Duodenal mucosa (tissue), 2 donors: ENCODE results near the gene SLC45A2.
"Not testable (repeated sequence)": the region's sequence is repeated elsewhere in the genome, so short reads cannot be mapped to it uniquely, and the experiment has no call there.

Experiments
- H3K27ac ChIP-seq: one replicate; pipeline ENCODE4 v1.7.0; 2013; ENCODE audit warnings: low read depth, low read length
- H3K27me3 ChIP-seq, 2 donors: one replicate each; pipeline ENCODE4 v1.7.0; 2013; ENCODE audit warnings: low read length in 2 of 2, control low read depth in 1 of 2; ENCODE audit not compliant: insufficient read depth in 2 of 2, control insufficient read depth in 1 of 2
- H3K36me3 ChIP-seq, 2 donors: one replicate each; pipeline ENCODE4 v1.7.0; 2013; ENCODE audit warnings: low read length in 2 of 2, control low read depth in 1 of 2; ENCODE audit not compliant: insufficient read depth in 2 of 2, control insufficient read depth in 1 of 2
- H3K4me1 ChIP-seq, 2 donors: one replicate each; pipeline ENCODE4 v1.7.0; 2013; ENCODE audit warnings: low read length in 2 of 2, control low read depth in 1 of 2; ENCODE audit not compliant: insufficient read depth in 2 of 2, control insufficient read depth in 1 of 2
- H3K4me3 ChIP-seq, 2 donors: one replicate each; pipeline ENCODE4 v1.7.0; 2013; ENCODE audit warnings: low read length in 2 of 2, low read depth in 1 of 2
- H3K9ac ChIP-seq, 2 donors: one replicate each; pipeline ENCODE4 v1.7.0; 2013; ENCODE audit warnings: low read length in 2 of 2, low read depth in 1 of 2
- H3K9me3 ChIP-seq, 2 donors: one replicate each; pipeline ENCODE4 v1.7.0; 2013; ENCODE audit warnings: low read length in 2 of 2, control low read depth in 1 of 2; ENCODE audit not compliant: control insufficient read depth in 1 of 2

The SLC45A2 gene

GRCh38 chr5:33934176-33934575, 50.3 kb downstream of the SLC45A2 start:
- Histone ChIP-seq H3K9ac (no peak overlapping the region), H3K4me1 (peaks cover 5% of the 10 kb centered on the region in 2 donors), H3K4me3 (no peak overlapping the region), H3K9me3 (no peaks in the 10 kb centered on the region), H3K36me3 (no peaks in the 10 kb centered on the region), H3K27me3 (peaks cover 9 to 23% of the 10 kb centered on the region in 2 donors), H3K27ac (no peak overlapping the region)

DNA sequence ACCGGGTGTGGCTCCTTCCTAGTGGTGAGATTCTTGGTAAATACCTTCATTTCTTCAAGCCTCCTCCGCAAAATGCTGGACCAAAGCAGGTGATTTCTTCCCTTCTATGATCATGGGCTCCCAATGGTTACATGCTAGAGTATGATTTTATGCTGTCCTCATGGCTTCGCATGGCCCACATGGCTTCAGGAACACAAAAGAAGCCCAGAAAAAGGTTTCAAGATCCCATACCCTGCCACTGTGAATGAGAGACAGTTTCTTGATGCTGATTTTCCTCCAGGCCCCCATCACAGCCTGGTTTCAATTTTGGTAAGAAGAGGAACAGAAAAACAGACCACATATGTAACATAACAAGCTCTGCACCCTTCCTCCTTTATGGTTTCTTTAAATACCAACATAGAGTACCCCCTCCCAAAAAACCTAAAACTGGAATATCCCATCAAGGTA, 50.7 kb downstream of the SLC45A2 start:
- Histone ChIP-seq H3K36me3 (no peaks in the 10 kb centered on the region), H3K9ac (no peak overlapping the region), H3K4me1 (peaks cover 5% of the 10 kb centered on the region in 2 donors), H3K27ac (no peak overlapping the region), H3K27me3 (peaks cover 9 to 20% of the 10 kb centered on the region in 2 donors), H3K9me3 (no peaks in the 10 kb centered on the region), H3K4me3 (no peak overlapping the region)

DNA sequence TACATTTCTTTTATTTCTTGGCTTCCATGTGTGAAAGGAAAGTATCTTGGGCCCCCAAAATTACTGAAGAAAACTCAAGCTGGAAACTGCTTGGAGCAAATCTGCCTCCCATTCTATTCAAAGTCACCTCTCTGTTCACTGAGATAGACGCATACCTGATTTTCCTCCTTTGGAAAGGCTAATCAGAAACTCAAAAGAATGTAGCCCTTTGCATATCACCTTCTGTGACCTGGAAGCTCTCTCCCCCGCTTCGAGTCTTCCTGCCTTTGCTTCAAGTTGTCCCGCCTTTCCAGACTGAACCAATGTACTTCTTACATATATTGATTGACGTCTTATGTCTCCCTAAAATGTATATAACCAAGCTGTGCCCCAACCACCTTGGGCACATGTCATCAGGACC, 53.4 kb downstream of the SLC45A2 start:
- Histone ChIP-seq H3K27me3 (peaks cover 0 to 6% of the 10 kb centered on the region in 2 donors), H3K4me3 (no peak overlapping the region), H3K27ac (no peak overlapping the region), H3K4me1 (peaks cover 2 to 4% of the 10 kb centered on the region in 2 donors), H3K9me3 (no peaks in the 10 kb centered on the region), H3K36me3 (no peaks in the 10 kb centered on the region), H3K9ac (no peak overlapping the region)

- Histone ChIP-seq H3K4me3 (no peak overlapping the region), H3K36me3 (no peaks in the 10 kb centered on the region), H3K9ac (no peak overlapping the region), H3K27me3 (peaks cover 0 to 1% of the 10 kb centered on the region in 2 donors), H3K9me3 (no peaks in the 10 kb centered on the region), H3K27ac (no peak overlapping the region), H3K4me1 (no peaks in the 10 kb centered on the region)
Observed at GRCh38 chr5:33929925-33930690, 54.4 kb downstream of the SLC45A2 start.

DNA sequence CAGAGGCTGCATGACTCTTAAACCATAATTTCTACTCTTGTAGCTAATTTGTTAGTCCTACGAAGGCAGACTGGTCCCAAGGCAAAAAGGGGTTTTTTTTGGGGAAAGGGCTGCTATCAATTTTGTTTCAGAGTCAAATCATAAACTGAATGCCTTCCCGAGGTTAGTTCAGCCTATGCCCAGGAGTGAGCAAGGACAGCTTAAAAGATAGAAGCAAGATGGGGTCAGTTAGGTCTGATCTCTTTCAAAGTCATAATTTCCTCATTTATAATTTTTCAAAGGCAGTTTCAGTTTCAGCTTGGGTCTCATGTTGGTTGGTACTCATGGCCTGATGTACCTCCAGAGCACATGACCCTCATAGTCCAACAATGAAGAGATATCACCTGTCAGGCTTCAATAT, 56.2 kb downstream of the SLC45A2 start:
- H3K4me1 ChIP-seq: no peaks in the 10 kb centered on the region
- no peak overlapping the region for H3K9ac ChIP-seq
- no peaks in the 10 kb centered on the region for H3K27me3 ChIP-seq
- H3K9me3 ChIP-seq: no peaks in the 10 kb centered on the region
- H3K27ac ChIP-seq: no peak overlapping the region
- no peak overlapping the region for H3K4me3 ChIP-seq
- H3K36me3 ChIP-seq: no peaks in the 10 kb centered on the region

GRCh38 chr5:33927685-33928084, 56.8 kb downstream of the SLC45A2 start:
- Histone ChIP-seq H3K27me3 (no peaks in the 10 kb centered on the region), H3K9me3 (no peaks in the 10 kb centered on the region), H3K4me3 (no peak overlapping the region), H3K4me1 (no peaks in the 10 kb centered on the region), H3K27ac (no peak overlapping the region), H3K9ac (no peak overlapping the region), H3K36me3 (no peaks in the 10 kb centered on the region)

DNA sequence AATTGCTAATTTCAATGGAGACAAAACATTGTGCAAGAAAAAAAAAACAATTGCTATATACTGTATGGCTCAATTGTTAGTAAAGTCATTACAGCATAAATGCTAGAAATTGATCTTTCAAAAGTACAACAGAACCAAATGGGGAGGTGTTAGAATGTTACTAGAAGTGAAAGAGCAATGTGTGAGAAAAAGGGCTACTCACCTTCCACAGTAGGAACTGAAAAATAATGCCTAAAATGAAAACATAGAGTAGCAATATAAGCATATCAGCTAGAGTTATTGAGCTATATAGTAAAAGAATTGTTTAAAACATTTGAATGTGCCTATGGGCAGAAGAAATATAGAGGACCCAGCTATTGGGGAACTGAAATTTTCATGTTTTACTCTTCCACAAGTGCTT, 59.2 kb downstream of the SLC45A2 start:
- Histone ChIP-seq H3K4me1 (no peaks in the 10 kb centered on the region), H3K27me3 (no peaks in the 10 kb centered on the region), H3K9me3 (no peaks in the 10 kb centered on the region)

GRCh38 chr5:33921002-33921401, 63.5 kb downstream of the SLC45A2 start:
- H3K4me1 ChIP-seq: no peaks in the 10 kb centered on the region
- H3K36me3 ChIP-seq: no peaks in the 10 kb centered on the region
- H3K4me3 ChIP-seq: no peak overlapping the region
- H3K9me3 ChIP-seq: no peaks in the 10 kb centered on the region
- H3K27me3 ChIP-seq: no peaks in the 10 kb centered on the region
- no peak overlapping the region for H3K9ac ChIP-seq
- H3K27ac ChIP-seq: no peak overlapping the region

More for the DNA sequence above, 59.2 kb downstream of the SLC45A2 start:
- Histone ChIP-seq H3K9ac (no peak overlapping the region), H3K4me3 (no peak overlapping the region), H3K27ac (no peak overlapping the region), H3K36me3 (no peaks in the 10 kb centered on the region)

DNA sequence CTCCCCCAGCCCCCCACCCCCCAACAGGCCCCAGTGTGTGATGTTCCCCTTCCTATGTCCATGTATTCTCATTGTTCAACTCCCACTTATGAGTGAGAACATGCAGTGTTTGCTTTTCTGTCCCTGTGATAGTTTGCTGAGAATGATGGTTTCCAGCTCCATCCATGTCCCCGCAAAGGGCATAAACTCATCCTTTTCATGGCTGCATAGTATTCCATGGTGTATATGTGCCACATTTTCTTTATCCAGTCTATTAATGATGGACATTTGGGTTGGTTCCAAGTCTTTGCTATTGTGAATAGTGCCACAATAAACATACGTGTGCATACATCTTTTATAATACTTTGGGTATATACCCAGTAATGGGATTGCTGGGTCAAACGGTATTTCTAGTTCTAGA, 69.6 kb downstream of the SLC45A2 start:
- H3K4me3 ChIP-seq, H3K4me1 ChIP-seq, H3K9ac ChIP-seq, H3K27me3 ChIP-seq, H3K36me3 ChIP-seq, H3K27ac ChIP-seq, H3K9me3 ChIP-seq: not testable (repeated sequence)

DNA sequence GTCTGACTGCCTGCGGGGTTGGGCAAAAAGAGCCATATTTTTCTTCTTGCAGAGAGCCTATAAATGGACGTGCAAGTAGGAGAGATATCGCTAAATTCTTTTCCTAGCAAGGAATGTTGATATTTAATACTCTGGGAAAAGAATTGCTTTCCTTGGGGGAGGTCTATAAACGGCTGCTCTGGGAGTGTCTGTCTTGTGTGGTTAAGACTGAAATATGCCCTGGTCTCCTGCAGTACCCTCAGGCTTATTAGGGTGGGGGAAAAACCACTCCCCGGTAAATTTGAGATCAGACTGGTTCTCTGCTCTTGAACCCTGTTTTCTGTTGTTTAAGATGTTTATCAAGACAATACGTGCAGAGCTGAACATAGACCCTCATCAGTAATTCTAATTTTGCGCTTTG, 78.2 kb downstream of the SLC45A2 start:
- H3K4me1 ChIP-seq, H3K27ac ChIP-seq, H3K9ac ChIP-seq, H3K27me3 ChIP-seq, H3K4me3 ChIP-seq, H3K36me3 ChIP-seq: not testable (repeated sequence)
- peaks cover 14 to 20% of the 10 kb centered on the region in 2 donors for H3K9me3 ChIP-seq
